ENCODE measurements around the gene SRGAP3. TPM values are rescaled to one million over a fixed set of nuclear protein-coding genes. Genes with fewer than 3 reads are reported as not detected.

The SRGAP3 gene
- total RNA-seq, 6 experiments from 2014 or later: 1.8 to 5.2 (median 3.1) TPM

DNA sequence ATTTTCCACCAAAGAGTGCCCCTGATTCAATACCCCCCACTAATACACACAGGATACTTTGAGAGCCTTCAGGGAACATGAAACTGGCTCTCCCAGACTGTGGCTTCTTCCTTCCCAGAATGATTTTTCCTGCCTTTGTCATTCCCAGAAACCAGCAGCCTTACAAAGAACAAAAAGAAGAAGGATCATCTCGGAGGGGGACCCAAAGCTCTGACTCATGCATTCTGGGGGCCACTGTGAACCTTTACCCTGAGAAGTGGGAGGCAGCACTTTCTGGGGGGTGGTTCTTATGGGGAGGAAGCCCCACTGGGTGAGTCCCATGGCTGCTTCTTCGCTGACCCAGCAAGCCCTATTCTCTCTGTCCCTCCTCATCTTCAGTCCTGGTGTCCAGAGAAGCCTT, 241.5 kb downstream of the SRGAP3 start:
- intact Hi-C loops (cut with DNase I): no loop called here
- DNase-seq (no peak), ATAC-seq (no peak)
- Histone ChIP-seq H3K9me3 (no peaks in the 10 kb centered on the region), H3K36me3 (no peaks in the 10 kb centered on the region), H3K4me3 (no peak overlapping the region), H3K4me1 (no peaks in the 10 kb centered on the region), H3K27ac (no peak overlapping the region), H3K27me3 (no peaks in the 10 kb centered on the region)
- TF ChIP-seq, protein P1, sequence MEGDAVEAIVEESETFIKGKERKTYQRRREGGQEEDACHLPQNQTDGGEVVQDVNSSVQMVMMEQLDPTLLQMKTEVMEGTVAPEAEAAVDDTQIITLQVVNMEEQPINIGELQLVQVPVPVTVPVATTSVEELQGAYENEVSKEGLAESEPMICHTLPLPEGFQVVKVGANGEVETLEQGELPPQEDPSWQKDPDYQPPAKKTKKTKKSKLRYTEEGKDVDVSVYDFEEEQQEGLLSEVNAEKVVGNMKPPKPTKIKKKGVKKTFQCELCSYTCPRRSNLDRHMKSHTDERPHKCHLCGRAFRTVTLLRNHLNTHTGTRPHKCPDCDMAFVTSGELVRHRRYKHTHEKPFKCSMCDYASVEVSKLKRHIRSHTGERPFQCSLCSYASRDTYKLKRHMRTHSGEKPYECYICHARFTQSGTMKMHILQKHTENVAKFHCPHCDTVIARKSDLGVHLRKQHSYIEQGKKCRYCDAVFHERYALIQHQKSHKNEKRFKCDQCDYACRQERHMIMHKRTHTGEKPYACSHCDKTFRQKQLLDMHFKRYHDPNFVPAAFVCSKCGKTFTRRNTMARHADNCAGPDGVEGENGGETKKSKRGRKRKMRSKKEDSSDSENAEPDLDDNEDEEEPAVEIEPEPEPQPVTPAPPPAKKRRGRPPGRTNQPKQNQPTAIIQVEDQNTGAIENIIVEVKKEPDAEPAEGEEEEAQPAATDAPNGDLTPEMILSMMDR (IDR thresholded peaks at IDR 0.05): no peak
- no peak for TF ChIP-seq POLR2A (IDR thresholded peaks at IDR 0.05)
- 90% methylated on average over 2 of the region's 2 CpGs for WGBS (ENCODE audit: insufficient coverage, low coverage, low lambda C conversion rate, missing lambda C conversion rate)

DNA sequence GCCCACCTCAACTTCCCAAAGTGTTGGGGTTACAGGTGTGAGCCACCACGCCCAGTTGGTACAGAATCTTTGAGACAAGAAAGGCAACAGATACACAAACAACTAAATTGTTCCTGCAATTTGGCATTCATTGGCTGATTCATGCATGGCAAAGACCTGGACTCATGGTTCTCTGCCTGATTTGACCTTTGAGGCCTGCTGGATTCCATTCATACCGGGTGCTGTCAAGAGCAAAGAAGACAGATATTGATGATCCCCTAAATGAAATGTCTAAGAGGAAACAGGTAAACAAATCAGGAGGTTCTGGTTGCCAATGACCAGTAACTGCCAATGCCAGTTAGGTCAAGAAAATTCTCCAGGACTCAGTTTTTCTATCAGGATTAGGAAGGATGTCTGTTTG, 242.2 kb downstream of the SRGAP3 start:
- intact Hi-C loops (cut with DNase I): no loop called here
- no peak for ATAC-seq
- H3K9me3 ChIP-seq: no peaks in the 10 kb centered on the region
- H3K4me3 ChIP-seq: no peak overlapping the region
- H3K4me1 ChIP-seq: no peaks in the 10 kb centered on the region
- WGBS (ENCODE audit: insufficient coverage, low coverage, low lambda C conversion rate, missing lambda C conversion rate): 52% methylated on average over 2 of the region's 2 CpGs
- TF ChIP-seq, protein P1 (IDR thresholded peaks at IDR 0.05): no peak
- no peak for TF ChIP-seq POLR2A (IDR thresholded peaks at IDR 0.05)
- no peak overlapping the region for H3K27ac ChIP-seq
- no peaks in the 10 kb centered on the region for H3K36me3 ChIP-seq
- DNase-seq: no peak
- H3K27me3 ChIP-seq: no peaks in the 10 kb centered on the region

DNA sequence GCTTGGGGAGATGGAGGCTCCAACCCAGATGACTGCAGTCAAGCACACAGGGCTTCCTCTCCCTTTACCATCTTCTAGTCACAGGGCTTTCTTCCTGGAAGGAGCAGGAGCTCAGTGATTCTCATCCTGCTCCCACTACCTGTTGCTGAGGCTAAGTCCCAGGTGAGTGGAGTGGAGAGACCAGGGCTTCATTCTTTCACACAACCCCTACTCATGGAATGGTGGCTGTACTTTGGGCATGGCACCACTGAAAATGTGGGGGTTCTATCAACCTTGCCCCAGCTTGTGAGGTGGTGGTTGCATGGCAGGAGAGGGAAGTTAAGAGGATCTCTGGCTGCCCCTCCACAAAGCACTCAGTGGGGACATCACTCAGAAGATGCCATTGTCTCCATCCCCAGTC, 249.4 kb downstream of the SRGAP3 start:
- H3K27ac ChIP-seq: no peak overlapping the region
- TF ChIP-seq, protein P1 (IDR thresholded peaks at IDR 0.05): no peak
- no peak for TF ChIP-seq POLR2A (IDR thresholded peaks at IDR 0.05)
- H3K36me3 ChIP-seq: no peaks in the 10 kb centered on the region
- intact Hi-C loops (cut with DNase I): no loop called here
- H3K4me3 ChIP-seq: no peak overlapping the region
- no peaks in the 10 kb centered on the region for H3K4me1 ChIP-seq
- ATAC-seq (no peak), DNase-seq (no peak)
- H3K27me3 ChIP-seq: no peaks in the 10 kb centered on the region
- H3K9me3 ChIP-seq: no peaks in the 10 kb centered on the region

DNA sequence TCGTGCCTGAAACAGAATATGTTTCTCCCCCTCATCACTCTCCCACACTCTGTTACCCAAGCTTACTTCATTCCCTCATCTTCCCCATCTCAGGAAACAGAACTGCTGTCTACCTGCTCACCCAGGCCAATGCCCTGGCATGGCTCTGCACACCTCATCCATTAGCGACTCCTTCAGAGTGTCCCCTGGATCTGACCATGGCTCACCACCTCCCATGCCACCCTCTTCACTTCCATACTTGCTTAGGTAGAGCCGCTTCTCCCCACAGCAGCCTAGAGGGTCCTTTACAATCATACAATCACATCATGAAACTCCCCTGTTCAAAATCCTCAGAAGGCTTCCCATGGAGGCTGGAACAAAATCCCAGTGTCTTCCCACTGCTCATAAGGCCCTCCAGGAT, 252.3 kb downstream of the SRGAP3 start:
- Histone ChIP-seq H3K36me3 (no peaks in the 10 kb centered on the region), H3K9me3 (no peaks in the 10 kb centered on the region), H3K4me3 (no peak overlapping the region), H3K4me1 (no peaks in the 10 kb centered on the region), H3K27ac (no peak overlapping the region), H3K27me3 (no peaks in the 10 kb centered on the region)
- intact Hi-C loops (cut with DNase I): no loop called here
- no peak for DNase-seq
- TF ChIP-seq, protein P1 (IDR thresholded peaks at IDR 0.05): no peak
- TF ChIP-seq POLR2A (IDR thresholded peaks at IDR 0.05): no peak
- WGBS (ENCODE audit: insufficient coverage, low coverage, low lambda C conversion rate, missing lambda C conversion rate): 55% methylated on average over 2 of the region's 3 CpGs
- no peak for ATAC-seq

DNA sequence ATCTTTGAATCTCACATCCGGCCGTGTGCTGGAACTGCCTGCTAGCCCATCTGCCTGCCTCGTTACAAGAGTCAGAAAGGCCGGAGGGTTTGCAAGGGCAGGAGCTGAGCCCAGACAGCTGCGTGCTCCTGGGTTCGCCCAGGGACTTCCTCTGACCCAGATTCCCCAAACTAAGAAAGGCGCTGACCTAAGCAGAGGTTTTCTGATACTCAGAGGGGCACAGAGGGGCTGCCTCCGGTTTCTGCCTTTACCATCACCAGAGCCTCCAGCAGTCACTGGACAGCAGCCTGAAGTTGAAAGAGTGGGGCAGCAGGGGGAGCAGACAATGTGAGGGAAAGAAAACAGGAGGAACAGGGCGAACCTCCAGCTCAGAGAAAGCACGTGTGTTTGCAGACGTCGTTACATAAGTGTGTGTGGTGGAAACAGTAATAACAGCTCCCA, 252.7 kb downstream of the SRGAP3 start:
- no peaks in the 10 kb centered on the region for H3K36me3 ChIP-seq
- no peak overlapping the region for H3K27ac ChIP-seq
- no peak overlapping the region for H3K4me3 ChIP-seq
- 18% methylated on average over 5 of the region's 12 CpGs for WGBS (ENCODE audit: insufficient coverage, low coverage, low lambda C conversion rate, missing lambda C conversion rate)
- no peaks in the 10 kb centered on the region for H3K27me3 ChIP-seq
- H3K9me3 ChIP-seq: no peaks in the 10 kb centered on the region
- intact Hi-C loops (cut with DNase I): no loop called here
- DNase-seq (no peak), ATAC-seq (peak in 2 of 4 donors; percentile 28 to 58)
- no peak for TF ChIP-seq POLR2A (IDR thresholded peaks at IDR 0.05)
- TF ChIP-seq, protein P1 (IDR thresholded peaks at IDR 0.05): no peak
- no peaks in the 10 kb centered on the region for H3K4me1 ChIP-seq
